Endothelial cell of umbilical vein (primary cell): ENCODE measurements around the gene EIF2S1. TPM values are rescaled to one million over a fixed set of nuclear protein-coding genes. Genes with fewer than 3 reads are reported as not detected.
A peak's percentile ranks its signal among the peaks of the same experiment; 100 is the strongest.

Experiments used
- BruUV-seq: library from RNA; stranded (reverse); fragments of 400-500 nt; replicated peaks from 2 replicates; lab custom pipeline; 2021; lab: Mats Ljungman, UMichigan
- CTCF ChIA-PET: fragments of 300-600, 350-600 bp; sonication (Branson Sonifier 250); formaldehyde crosslinking; loops from one replicate; lab custom pipeline; 2021; ENCODE audit warnings: antibody characterized with exemption, inconsistent platforms; lab: Charles Lee
- POLR2A ChIA-PET: fragments of 300-600, 350-600 bp; sonication (Branson Sonifier 250); formaldehyde crosslinking; loops from one replicate; lab custom pipeline; 2021; ENCODE audit warnings: antibody characterized with exemption, inconsistent platforms; lab: Charles Lee
- DNase-seq: peaks from one replicate; pipeline ENCODE4 v3.0.0-alpha.2; 2011; ENCODE audit warnings: low read depth, low spot score
- FAIRE-seq: peaks from 2 replicates; lab custom pipeline; 2011; peaks lifted over from hg19 to GRCh38; lab: Jason Lieb, UNC
- H2AFZ ChIP-seq: 2 replicates; pipeline ENCODE4 v1.6.0; 2012; ENCODE audit warnings: low read depth, low read length, control low read depth, inconsistent platforms
- H3K27ac ChIP-seq: 2 replicates; pipeline ENCODE4 v1.5.1; 2011; ENCODE audit warnings: low read depth, mild to moderate bottlenecking, control low read depth, low read length, moderate library complexity; ENCODE audit not compliant: insufficient read depth
- H3K27me3 ChIP-seq, 2 experiments: 2 replicates each; pipeline versions ENCODE4 v1.6.0 to v1.6.1; 2011; ENCODE audit warnings: low read length in 2 of 2, mixed read lengths in 1 of 2; ENCODE audit not compliant: control insufficient read depth in 2 of 2, insufficient read depth in 2 of 2
- H3K36me3 ChIP-seq, 2 experiments: 2 replicates in 1 of 2; 3 replicates in 1 of 2; pipeline ENCODE4 v1.5.1; 2011; ENCODE audit warnings: low read length in 2 of 2, mild to moderate bottlenecking in 1 of 2, moderate library complexity in 1 of 2; ENCODE audit not compliant: control insufficient read depth in 2 of 2, insufficient read depth in 2 of 2; ENCODE audit errors: extremely low read depth in 1 of 2
- H3K4me1 ChIP-seq: 3 replicates; pipeline ENCODE4 v1.5.1; 2011; ENCODE audit warnings: mild to moderate bottlenecking, low read length; ENCODE audit not compliant: control insufficient read depth, insufficient read depth; ENCODE audit errors: extremely low read depth
- H3K4me2 ChIP-seq: 2 replicates; pipeline ENCODE4 v1.6.1; 2011; ENCODE audit warnings: low read length, control low read depth, mixed read lengths; ENCODE audit not compliant: insufficient read depth
- H3K4me3 ChIP-seq, 3 experiments: fragments of 200-600 bp in 1 of 3; sonication (generic), shearing (Covaris generic) in 1 of 3; replicated peaks in 1 of 3; 2 replicates each; pipeline ENCODE4 v1.5.1; 2011 to 2016; ENCODE audit warnings: control low read depth in 3 of 3, low read length in 3 of 3, mild to moderate bottlenecking in 2 of 3, inconsistent platforms in 1 of 3, low read depth in 1 of 3, moderate library complexity in 1 of 3; ENCODE audit not compliant: insufficient read depth in 1 of 3
- H3K79me2 ChIP-seq: 2 replicates; pipeline ENCODE4 v1.6.0; 2012; ENCODE audit warnings: low read length, inconsistent platforms; ENCODE audit not compliant: control insufficient read depth, insufficient read depth
- H3K9ac ChIP-seq: replicated peaks from 2 replicates; pipeline ENCODE3; 2011; ENCODE audit warnings: low read length, control low read depth; ENCODE audit not compliant: insufficient read depth; ENCODE audit errors: extremely low read depth
- H3K9me1 ChIP-seq: replicated peaks from 3 replicates; pipeline ENCODE4 v1.6.0; 2011; ENCODE audit warnings: mild to moderate bottlenecking, low read length; ENCODE audit not compliant: control insufficient read depth, insufficient read depth; ENCODE audit errors: extremely low read depth
- H3K9me3 ChIP-seq: replicated peaks from 2 replicates; pipeline ENCODE4 v1.5.1; 2012; ENCODE audit warnings: low read length, inconsistent platforms; ENCODE audit not compliant: control insufficient read depth, insufficient read depth
- H4K20me1 ChIP-seq: replicated peaks from 2 replicates; pipeline ENCODE3; 2011; ENCODE audit warnings: mild to moderate bottlenecking, low read length; ENCODE audit not compliant: control insufficient read depth, insufficient read depth; ENCODE audit errors: extremely low read depth
- EZH2 ChIP-seq: IDR thresholded peaks from 2 replicates; pipeline ENCODE4 v1.6.1; 2012; ENCODE audit warnings: borderline replicate concordance, low read depth, mild to moderate bottlenecking, moderate library complexity, low read length, inconsistent platforms; ENCODE audit not compliant: severe bottlenecking
- FOS ChIP-seq: IDR thresholded peaks from 2 replicates; pipeline ENCODE4 v1.6.1; 2011; ENCODE audit warnings: mild to moderate bottlenecking, low read length, moderate library complexity, borderline replicate concordance; ENCODE audit not compliant: insufficient read depth
- GATA2 ChIP-seq: IDR thresholded peaks from 2 replicates; pipeline ENCODE4 v1.7.0; 2011; ENCODE audit warnings: low read depth, mild to moderate bottlenecking, moderate library complexity, mixed read lengths, low read length; ENCODE audit not compliant: insufficient read length, insufficient read depth
- JUN ChIP-seq: IDR thresholded peaks from 2 replicates; pipeline ENCODE4 v1.6.1; 2011; ENCODE audit warnings: borderline replicate concordance, low read depth; ENCODE audit not compliant: insufficient read length, insufficient read depth
- MAX ChIP-seq: IDR thresholded peaks from 2 replicates; pipeline ENCODE4 v1.6.1; 2011; ENCODE audit not compliant: insufficient read depth, insufficient read length
- MYC ChIP-seq: IDR thresholded peaks from one replicate; pipeline ENCODE4 v1.6.1; 2011; ENCODE audit warnings: mild to moderate bottlenecking, low read depth, low read length
- dilution Hi-C: fragments of 300-500 bp; cut with MboI; formaldehyde crosslinking; loops from one replicate; pipeline ENCODE4 v1.15.0; 2019; ENCODE audit warnings: low sequenced_read_pairs; ENCODE audit not compliant: extremely low pct_ligation_motif_present
- intact Hi-C: fragments of 100-400 bp; cut with micrococcal nuclease; formaldehyde crosslinking; loops from one replicate; pipeline ENCODE4 v1.10.0; 2022
- polyA plus RNA-seq, 4 experiments: library from polyadenylated mRNA; depleted of rRNA in 3 of 4; stranded (reverse) in 3 of 4; unstranded in 1 of 4; fragments of >200 nt; gene quantifications; 2 replicates each; pipeline versions ENCODE4 v1.2.1 to v1.2.3, GENCODE V29; 2011 to 2012; ENCODE audit warnings: missing spikeins in 1 of 4
- total RNA-seq: library from RNA; stranded (reverse); gene quantifications from 2 replicates; pipeline ENCODE4 v1.2.3, GENCODE V29; 2021

The EIF2S1 gene
- total and polyA plus RNA-seq, 2 donors (not counting 3 experiments of a cell fraction or from before 2014, with no cell fraction given), result 36.8 to 135 TPM

GRCh38 chr14:67357186-67357968 lies 2.8 kb upstream of the EIF2S1 start:
- Histone ChIP-seq H3K27me3 (no peaks in the 10 kb centered on the region), H3K4me1 (peaks cover 30% of the 10 kb centered on the region), H3K9ac (peak overlapping the region; percentile 13), H2AFZ (no peak overlapping the region), H3K36me3 (peaks cover 0 to 2% of the 10 kb centered on the region in 2 experiments), H3K9me3 (no peaks in the 10 kb centered on the region), H3K4me2 (peak overlapping the region; percentile 44), H3K27ac (no peak overlapping the region), H3K9me1 (no peaks in the 10 kb centered on the region), H3K4me3 (no peak overlapping the region), H4K20me1 (no peaks in the 10 kb centered on the region), H3K79me2 (peaks cover 87% of the 10 kb centered on the region)
- DNase-seq, result no peak
- FAIRE-seq, result no peak
- no TSS peak for BruUV-seq
- TF ChIP-seq JUN, result no peak
- no peak for TF ChIP-seq GATA2
- TF ChIP-seq MYC, result no peak
- no peak for TF ChIP-seq FOS
- TF ChIP-seq EZH2, result no peak
- intact Hi-C loops, result loop anchor here (5.0 to 10.0 kb wide), 2 partner anchors 703 to 850 kb away; partner anchors contain the start of gene GPHN
- ChIA-PET POLR2A (interaction anchor here (0.6 to 0.7 kb wide), 2 partner anchors 12 to 13 kb away, joined by 3 read pairs; no protein-coding TSS in a partner anchor), CTCF (interaction anchor here (1.2 kb wide), 1 partner anchor 214 kb away, joined by 3 read pairs; no protein-coding TSS in a partner anchor)
- dilution Hi-C loops, result no loop called here

- intact Hi-C loops, result loop anchor here (5.0 to 10.0 kb wide), 2 partner anchors 703 to 851 kb away; partner anchors contain the start of gene GPHN
- Histone ChIP-seq H3K27ac (peak overlapping the region; percentile 96), H4K20me1 (no peaks in the 10 kb centered on the region), H3K4me1 (peaks cover 34% of the 10 kb centered on the region), H3K4me2 (peak overlapping the region; percentile 88), H2AFZ (no peak overlapping the region), H3K4me3 (peak overlapping the region in 1 of 3 experiments; percentile 83), H3K9me3 (no peaks in the 10 kb centered on the region), H3K79me2 (peaks cover 91% of the 10 kb centered on the region), H3K27me3 (no peaks in the 10 kb centered on the region), H3K36me3 (peaks cover 0 to 2% of the 10 kb centered on the region in 2 experiments), H3K9me1 (no peaks in the 10 kb centered on the region), H3K9ac (peak overlapping the region; percentile 99)
- FAIRE-seq (no peak), DNase-seq (no peak)
- BruUV-seq, result no TSS peak
- CTCF ChIA-PET, result no interaction called here
- dilution Hi-C loops, result no loop called here
- TF ChIP-seq MAX, result no peak
- no peak for TF ChIP-seq MYC
- TF ChIP-seq FOS, result no peak
- POLR2A ChIA-PET, result no interaction called here
These were observed 2.2 kb upstream of the EIF2S1 start for GRCh38 chr14:67357969-67358354.
